ENCODE results near the gene USP54. TPM values are rescaled to one million over a fixed set of nuclear protein-coding genes. Genes with fewer than 3 reads are reported as not detected.
A peak's percentile ranks its signal among the peaks of the same experiment; 100 is the strongest.

The USP54 gene
- total RNA-seq, 1 experiment from 2014 or later = 37.9 TPM

GRCh38 chr10:73545357-73545756 is 45.8 kb downstream of the USP54 start:
- Histone ChIP-seq H3K9me3 (ENCODE audit: control insufficient read depth, low read depth, low read length) (no peaks in the 10 kb centered on the region), H3K56ac (ENCODE audit: insufficient read length, low read depth, low read length) (no peak overlapping the region), H3K18ac (ENCODE audit: insufficient read length, low read depth, low read length) (no peak overlapping the region), H4K5ac (ENCODE audit: insufficient read length, low read depth, low read length) (no peak overlapping the region), H4K8ac (replicated peaks; ENCODE audit: insufficient read length, low read depth, low read length) (no peak overlapping the region), H3K4me1 (ENCODE audit: insufficient read depth, low read length) (no peaks in the 10 kb centered on the region), H2BK120ac (ENCODE audit: low read depth, low read length, poor library complexity, severe bottlenecking) (no peak overlapping the region), H3K79me1 (ENCODE audit: insufficient read depth, low read depth, low read length, poor library complexity, severe bottlenecking) (no peaks in the 10 kb centered on the region), H3K4ac (ENCODE audit: low read depth, low read length) (no peak overlapping the region), H2AFZ (ENCODE audit: low read length) (no peak overlapping the region), H2BK12ac (ENCODE audit: insufficient read length, low read depth, low read length) (no peak overlapping the region), H3K27ac (ENCODE audit: insufficient read length, low read depth, low read length) (no peak overlapping the region), H3K79me2 (ENCODE audit: insufficient read depth, low read length) (no peaks in the 10 kb centered on the region), H3K27me3 (ENCODE audit: insufficient read depth, low read length) (no peaks in the 10 kb centered on the region), H3K23ac (ENCODE audit: insufficient read length, low read depth, low read length) (no peak overlapping the region), H3K4me2 (ENCODE audit: insufficient read depth, insufficient read length, low read length) (no peak overlapping the region), H3K9ac (ENCODE audit: extremely low read depth, insufficient read length, low read length) (no peak overlapping the region), H3K23me2 (ENCODE audit: insufficient read length, low read depth, low read length, poor library complexity, severe bottlenecking) (no peaks in the 10 kb centered on the region), H2BK15ac (ENCODE audit: low read depth, low read length) (no peak overlapping the region), H2AK5ac (ENCODE audit: insufficient read length, low read length) (no peak overlapping the region), H3T11ph (ENCODE audit: low read length) (no peak overlapping the region), H2BK5ac (ENCODE audit: insufficient read length, low read length) (no peak overlapping the region), H4K20me1 (ENCODE audit: control insufficient read depth, insufficient read depth, insufficient read length) (no peaks in the 10 kb centered on the region), H4K91ac (ENCODE audit: insufficient read length, low read depth, low read length) (no peak overlapping the region), H3K14ac (ENCODE audit: insufficient read depth, low read length) (no peak overlapping the region), H2BK20ac (ENCODE audit: low read depth, low read length, poor library complexity, severe bottlenecking) (no peak overlapping the region)
- DNase-seq = no peak
- no peaks in the 10 kb centered on the region for H3K9me3 Mint-ChIP-seq
- no peak for TF ChIP-seq CTCF (conservative IDR thresholded peaks at IDR 0.05)
- H3K27me3 Mint-ChIP-seq (ENCODE audit: low read depth) = no peaks in the 10 kb centered on the region
- no peaks in the 10 kb centered on the region for H3K4me1 Mint-ChIP-seq
- H3K36me3 Mint-ChIP-seq (ENCODE audit: insufficient read depth in 1 of 3, low read depth in 3 of 3) = peaks cover 13 to 20% (median 14%) of the 10 kb centered on the region in 3 experiments; a peak in 6 of 7 replicates
- H3K4me3 Mint-ChIP-seq = no peak overlapping the region
- peak overlapping the region in 1 of 3 experiments; percentile 18; a peak in 1 of 7 replicates for H3K27ac Mint-ChIP-seq
- WGBS (ENCODE audit: extremely low coverage, insufficient read length, low lambda C conversion rate) = no CpG with 5 or more reads among the region's 2 CpGs

Measured in H9 (cell line).